Islet precursor cell (in vitro differentiated cells): ENCODE data around the gene KIDINS220.

Source experiments
- DNase-seq: peaks from one replicate; pipeline ENCODE4 v3.0.0-alpha.2; 2018

KIDINS220 gene

DNA sequence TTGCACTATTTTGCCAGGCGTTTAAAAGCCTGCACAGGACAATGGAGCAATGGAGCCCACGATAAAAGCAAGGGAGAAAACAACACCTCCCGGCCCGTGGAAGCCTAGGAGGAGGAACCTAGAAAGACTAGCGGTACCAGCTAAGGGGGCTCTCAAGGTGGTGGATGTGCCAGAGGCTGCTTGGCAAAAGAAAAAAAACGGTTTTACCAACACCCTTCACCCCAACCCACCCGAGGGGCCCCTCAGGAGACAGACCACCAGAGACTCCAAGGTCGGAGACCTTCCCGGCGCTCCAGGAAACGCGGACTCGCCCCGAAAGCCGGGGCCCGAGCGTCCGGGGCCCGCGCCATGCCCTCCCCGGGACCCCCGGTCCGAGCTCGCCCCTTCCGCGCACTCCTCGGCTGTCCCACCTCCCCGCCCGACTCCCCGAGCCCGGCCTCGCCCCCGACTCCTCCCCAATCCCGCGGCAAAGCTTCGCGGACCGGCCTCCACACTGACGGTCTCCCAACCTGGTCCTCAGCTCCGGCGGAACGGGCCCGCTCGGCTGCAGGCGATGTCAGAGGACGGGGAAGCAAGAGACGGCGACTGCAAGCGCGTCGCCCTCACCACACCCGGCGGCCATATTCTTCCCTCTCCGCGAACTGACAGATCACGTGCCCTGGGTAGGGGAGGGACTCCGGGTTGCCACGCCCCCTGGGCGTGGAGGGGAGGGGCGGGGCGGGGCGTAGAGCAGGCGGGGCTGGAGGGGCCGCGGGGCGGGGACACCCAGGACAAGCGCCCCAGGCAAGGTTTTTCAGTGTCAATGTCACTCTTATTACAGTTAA is at the start of gene KIDINS220:
Gene KIDINS220, minus strand, starts transcription at position 643 of the 824 bp plus-strand sequence. CDS start 10,520 bp downstream, outside the sequence.
- DNase-seq, result peak; percentile 93

DNA sequence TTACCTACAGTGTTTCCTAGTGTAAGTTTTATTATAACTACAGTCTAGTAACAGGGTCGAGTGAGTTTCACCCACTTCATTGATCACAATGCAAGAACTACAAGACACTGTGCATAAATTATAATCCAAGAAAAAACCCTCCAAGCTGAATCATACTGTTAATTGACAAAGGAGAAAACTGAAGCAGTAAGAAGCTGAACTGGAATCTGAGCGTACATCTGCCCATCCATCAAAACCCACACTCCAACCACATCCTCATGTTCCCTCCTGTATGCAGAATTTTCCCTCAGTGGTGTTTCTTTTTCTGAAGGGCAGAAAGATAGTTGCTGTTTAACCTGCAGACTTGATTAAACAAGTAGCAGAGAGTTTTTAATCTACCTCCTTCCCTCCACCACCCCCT is 49.5 kb upstream of the KIDINS220 start:
- no peak for DNase-seq

DNA sequence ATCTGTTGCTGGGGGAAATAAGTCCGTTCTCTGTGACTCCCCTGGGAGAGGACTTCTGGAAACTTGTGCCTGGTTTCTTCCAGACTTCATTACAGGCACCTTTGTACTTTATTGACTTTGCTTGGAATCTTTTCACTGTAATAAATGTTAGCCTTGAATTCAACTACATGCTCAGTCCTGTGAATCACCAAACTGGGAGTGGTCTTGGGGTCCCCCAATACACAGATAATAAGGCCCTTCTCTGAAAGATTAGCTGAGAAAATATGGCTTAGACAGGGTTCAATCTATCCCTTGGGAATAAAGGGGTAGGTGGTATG is 48.7 kb upstream of the KIDINS220 start:
- DNase-seq, result no peak

GRCh38 chr2:8885449-8886201 is 48.2 kb upstream of the KIDINS220 start:
- DNase-seq, result no peak

- DNase-seq, result no peak
These were observed 47.4 kb upstream of the KIDINS220 start for GRCh38 chr2:8884812-8885211.

DNA sequence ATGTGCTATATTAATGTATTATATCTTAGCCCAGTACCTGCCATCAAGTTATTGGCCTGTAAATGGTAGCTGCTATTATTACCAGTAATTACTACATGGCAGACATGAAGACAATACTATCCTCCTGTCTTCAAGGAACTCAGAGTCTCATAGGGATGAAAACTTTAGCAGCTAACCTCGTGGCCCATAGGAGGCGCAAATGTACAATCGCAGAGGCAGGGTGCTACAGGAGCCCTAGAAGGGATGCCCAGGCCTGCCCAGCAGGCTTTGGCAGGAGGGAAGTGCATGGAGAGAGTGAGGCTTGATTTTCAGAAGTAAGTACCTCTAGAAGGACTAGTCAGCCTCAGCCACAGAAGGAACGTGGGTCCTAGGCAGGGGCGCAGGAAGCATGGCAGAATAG is 44.7 kb upstream of the KIDINS220 start:
- DNase-seq, result peak; percentile 84

- DNase-seq, result no peak
These were observed 40.5 kb upstream of the KIDINS220 start for GRCh38 chr2:8877894-8878293.

GRCh38 chr2:8877332-8877731 is 39.9 kb upstream of the KIDINS220 start:
- DNase-seq, result no peak

- DNase-seq, result no peak
These were observed 39.2 kb upstream of the KIDINS220 start for GRCh38 chr2:8876628-8877027.

DNA sequence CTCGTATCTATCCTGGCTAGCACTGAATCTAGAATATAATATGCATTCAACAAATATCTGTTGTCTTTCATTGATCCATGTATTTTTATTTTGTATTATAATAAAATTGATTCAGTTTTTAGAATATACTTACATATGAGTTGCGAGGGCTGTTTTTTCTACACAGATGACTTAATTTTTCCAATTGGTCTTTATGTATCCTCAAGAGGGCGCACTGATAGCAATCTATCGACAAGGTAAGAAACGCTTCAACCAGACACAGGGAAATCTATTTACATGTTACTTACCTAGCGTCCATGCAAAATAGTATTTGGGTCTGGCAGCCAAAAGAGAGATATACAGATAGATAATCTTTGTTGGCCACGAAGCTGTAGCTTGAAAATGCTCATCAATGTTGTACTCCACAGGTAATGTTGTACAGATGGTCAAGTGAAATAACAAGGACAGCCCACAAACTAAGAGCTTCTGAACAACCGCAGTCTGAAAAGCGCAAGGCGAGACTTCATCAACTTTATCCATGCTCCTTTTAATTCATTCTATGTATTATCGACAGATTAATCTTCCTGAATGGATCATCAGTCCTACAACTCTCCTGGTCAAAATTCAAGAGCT is 35.5 kb upstream of the KIDINS220 start:
- DNase-seq, result no peak

DNA sequence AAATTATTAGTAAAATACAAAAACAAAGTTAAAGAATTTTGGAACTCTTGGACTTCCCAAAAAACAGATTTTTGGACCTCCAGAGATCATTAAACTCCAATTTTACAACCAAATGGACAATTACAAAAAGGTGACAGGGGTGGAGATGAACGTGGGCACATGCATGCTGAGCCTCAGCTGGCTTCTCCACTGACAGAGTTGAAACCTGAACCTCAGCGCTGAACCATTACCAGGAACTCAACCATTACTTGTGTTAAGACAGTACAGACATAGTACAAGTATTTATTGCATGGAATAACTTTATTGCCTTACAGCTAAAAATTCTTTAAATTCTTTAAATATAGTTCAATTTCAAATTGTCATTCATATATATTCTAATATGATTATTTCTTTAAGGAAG is 33.0 kb upstream of the KIDINS220 start:
- no peak for DNase-seq

DNA sequence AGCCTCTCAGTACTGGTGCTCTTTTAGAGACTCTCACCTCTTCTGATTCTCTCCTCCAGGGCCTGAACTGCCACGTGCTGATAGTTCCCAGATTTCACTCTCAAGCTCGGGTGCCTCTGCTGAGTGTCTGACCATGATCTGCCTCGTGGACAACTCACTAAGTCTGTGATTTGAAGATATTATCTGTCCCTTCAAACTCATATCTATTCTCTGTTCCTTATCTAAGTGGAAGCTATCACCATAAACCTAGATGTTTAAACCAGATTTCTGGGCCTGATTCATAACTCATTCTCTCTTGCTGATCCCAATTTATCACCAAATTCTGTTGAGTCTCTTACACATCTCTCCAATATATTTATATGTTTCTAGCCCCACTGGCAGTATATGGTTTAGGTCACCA is 29.9 kb upstream of the KIDINS220 start:
- no peak for DNase-seq

DNA sequence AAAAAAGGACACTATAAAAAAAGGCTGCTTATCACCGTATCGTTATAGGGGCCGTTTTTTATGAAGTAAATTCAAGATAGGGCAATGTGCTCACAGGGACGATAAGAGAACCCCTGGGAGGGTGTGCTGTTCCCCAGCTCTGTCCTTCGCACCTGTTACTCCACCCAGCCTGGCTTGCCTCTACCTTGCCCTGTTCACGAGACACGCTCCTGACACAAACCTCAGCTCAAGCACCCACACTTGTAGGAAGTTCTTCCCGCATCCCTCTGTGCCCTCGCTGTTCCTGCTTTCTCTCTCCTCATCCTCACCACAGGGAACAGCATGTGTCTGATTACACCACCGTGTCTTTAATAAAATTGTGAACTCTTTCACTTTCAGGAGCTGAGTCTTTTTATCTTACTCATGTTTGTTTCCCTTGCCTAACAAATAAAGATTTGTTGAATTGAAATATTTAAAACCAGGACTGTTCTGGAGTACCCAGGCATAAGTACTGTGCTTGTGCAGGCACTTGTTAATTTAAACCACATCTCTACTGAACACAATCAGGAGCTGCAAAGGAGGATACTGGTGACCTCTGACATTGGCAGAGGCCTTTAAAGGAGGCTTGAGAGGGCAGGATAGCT is 26.0 kb upstream of the KIDINS220 start:
- DNase-seq, result no peak

- DNase-seq, result no peak
These were observed 24.8 kb upstream of the KIDINS220 start for GRCh38 chr2:8862230-8862629.

DNA sequence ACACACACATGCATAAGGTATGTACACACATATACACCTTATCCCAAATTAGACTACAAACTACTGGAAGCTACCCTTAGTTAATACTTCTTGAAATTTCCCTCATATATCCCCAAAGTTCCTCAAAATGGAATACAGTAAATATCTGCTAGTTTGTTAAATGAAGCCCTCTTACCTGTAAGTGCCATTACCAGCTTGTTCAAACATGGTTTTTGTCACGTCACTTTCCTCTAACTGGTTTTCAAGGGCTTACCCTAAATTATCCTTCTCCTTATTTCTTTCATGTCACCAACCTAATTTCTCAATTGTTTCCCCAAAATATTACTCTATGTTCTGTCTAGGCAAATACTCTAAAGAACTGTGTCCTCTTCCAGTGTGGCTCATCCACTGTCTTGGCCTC is 24.4 kb upstream of the KIDINS220 start:
- DNase-seq, result no peak

DNA sequence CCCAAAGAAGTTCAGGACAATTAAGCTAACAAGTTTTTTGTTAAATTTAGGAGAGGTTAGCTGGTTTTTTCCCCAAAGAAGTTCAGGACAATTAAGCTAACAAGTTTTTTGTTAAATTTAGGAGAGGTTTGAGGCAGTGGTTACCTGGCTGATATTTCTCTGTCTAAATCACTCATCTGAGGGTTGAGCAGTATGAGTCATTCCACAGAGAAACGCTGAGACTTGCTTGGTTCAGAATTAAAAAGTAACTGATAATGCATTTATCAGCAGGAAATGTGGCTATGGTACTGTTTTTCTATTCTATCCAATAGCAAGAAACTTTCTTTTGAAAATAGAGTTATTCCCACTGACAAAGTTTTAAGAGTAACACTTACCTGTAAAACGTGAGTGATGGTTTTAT is 22.8 kb upstream of the KIDINS220 start:
- DNase-seq, result no peak

GRCh38 chr2:8858910-8859309 is 21.5 kb upstream of the KIDINS220 start:
- no peak for DNase-seq

DNA sequence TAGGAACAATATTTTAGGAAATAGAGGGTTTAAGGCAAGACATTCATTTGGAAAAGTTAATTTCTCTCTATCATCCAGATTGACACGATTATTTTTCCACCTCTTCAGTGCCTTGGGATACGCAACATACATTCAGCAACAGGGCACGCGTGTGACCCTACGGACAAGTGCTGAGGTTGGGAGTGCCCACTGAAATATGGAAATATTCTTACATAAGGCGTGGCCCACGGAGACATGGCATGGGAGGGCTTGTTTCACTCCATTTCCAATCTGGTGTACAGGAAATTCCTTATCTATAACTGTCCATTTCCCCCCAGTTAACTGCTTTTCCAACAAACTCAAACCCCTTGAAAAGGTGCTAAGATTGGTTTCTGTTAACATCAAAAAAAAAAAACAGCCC is 20.9 kb upstream of the KIDINS220 start:
- peak; percentile 19 for DNase-seq

DNA sequence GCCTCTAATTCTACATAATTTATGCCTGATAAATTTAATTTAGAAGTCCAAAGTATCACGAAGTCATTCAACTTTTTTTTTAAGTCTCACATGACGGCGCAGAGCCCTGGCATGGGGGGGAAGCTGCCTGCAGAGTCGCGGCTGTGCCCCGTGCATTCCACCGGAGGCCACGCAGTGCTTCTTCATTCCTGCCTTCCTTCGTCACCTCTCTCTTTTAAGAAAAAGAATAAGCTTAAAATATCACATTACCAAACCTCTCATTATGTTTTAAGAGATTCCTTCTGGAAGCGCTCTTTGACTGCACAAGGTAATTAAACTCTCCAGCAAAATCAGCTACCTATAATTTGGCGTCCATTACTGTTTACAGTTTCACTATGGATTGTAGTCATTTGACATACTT is 20.3 kb upstream of the KIDINS220 start:
- DNase-seq, result peak; percentile 23

DNA sequence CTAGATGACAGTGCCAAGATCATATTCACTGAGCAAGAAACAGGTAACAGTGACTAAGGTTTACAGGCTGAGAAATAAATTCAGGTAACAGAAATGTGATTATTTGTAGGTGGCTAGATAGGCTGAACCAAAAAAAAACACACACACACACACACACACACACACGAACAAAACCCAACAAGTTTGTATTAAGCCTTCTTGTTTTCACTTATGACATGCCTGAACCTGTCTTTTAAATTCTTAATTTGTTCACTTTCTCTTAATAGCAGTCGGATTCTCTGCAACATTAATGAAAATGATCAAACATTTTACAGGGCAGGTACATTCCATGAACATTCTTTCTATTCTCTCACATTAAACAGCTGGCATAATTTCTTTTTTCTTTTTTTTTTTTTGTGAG is 18.8 kb upstream of the KIDINS220 start:
- DNase-seq, result no peak

DNA sequence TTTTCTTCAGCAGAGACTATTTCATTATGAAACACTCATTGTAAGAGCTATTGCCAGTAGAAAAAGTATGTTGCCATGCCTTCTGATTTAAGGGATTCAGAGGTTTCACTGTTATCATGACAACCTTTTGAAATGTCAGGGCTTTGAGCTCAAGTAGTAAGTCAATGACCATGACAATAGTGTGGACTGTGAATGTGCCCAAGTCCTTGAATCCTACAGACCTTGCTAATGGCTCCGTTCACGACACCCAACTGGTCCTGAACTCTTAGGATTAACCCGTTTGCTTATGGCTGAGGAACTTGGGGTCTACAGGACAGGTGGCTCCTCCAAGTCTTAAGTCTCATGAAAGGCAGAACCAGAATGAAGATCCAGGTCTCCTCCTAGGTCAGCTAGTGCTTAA is 17.6 kb upstream of the KIDINS220 start:
- no peak for DNase-seq

DNA sequence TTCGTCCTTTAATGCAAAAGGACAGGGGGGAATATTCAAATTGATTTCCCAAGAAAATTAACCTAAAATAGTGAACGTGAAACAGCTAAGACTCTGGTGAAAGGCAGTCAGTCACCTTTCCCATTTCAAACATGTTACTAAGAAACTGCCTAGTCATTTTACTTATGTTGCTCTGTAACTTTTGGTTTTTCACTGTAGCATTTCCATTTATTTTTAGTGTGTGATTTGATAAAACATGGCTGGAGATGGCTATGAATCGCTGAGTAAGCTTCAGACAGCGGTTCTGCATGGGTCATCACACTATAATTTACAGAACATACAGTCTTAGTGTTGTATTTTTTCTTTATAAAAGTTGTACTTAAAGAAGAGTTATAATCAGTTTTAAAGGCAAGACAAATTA is 16.0 kb upstream of the KIDINS220 start:
- no peak for DNase-seq

DNA sequence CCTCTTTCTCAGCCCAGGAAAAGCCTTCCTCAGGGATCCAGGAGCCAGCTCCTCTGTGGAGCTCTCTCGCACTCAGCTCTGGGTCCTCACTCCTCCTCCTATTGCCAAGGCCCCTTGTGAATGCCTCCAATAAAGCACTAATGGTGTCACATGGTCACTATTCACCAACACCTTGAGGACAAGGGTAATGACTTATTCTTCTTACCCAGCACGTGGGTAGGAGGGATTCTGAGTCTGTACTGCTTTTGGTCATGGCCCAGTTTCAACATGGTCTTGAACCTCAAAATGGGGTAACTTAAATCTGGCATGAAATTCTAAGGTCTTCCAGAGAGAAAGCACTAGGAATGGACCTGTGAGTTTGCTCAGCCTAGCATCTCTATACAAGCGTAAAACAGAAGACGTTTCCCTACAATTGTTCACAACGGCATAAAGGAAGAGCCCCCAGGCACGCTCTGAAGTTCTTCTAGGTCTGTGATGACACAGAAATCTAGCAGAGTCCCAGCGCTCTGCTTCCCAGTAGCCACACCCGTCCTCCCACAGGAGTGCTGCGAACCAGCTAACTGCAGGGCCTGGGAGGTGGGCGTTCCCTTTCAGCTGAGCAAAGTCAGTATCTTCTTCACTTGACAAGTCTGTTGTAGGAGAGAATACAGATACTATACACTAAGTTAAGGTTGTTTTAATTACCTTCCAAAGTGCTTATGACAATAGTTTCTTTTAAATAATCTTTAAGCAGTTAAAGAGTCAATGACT is 14.6 kb upstream of the KIDINS220 start:
- DNase-seq, result peak; percentile 86
